ENCODE results near the gene LRRC32.
"Not testable (repeated sequence)": the region's sequence is repeated elsewhere in the genome, so short reads cannot be mapped to it uniquely, and the experiment has no call there.

The LRRC32 gene

DNA sequence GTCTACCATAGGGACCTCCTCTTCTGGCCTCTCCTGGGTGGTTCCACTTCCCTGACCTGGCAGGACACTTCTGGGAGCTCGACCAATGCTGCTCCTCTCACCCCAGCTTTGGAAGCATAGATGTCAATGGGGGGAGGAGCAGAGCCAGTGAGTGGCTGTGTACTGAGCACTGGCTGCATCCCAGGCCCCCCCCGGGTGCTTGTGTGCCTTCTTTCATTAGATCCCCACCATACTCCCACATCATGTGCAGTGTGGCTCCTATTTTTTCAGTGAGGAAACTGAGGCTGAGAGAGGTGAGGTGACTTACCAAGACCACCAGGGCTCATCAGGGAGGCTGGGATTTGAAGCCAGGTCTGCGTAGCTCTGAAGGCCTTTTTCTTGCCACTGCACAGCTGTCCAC, 44.3 kb downstream of the LRRC32 start:
- Histone ChIP-seq H3K4me1 (ENCODE audit: control insufficient read depth, insufficient read depth, low read length) (0 out of 2 replicates have a peak, but pooled peaks cover 4% of the 10 kb centered on the region), H3K27ac (ENCODE audit: low read depth, low read length) (no peak overlapping the region)

GRCh38 chr11:76625472-76626186, 44.9 kb downstream of the LRRC32 start:
- Histone ChIP-seq H3K27me3 (ENCODE audit: control insufficient read depth, insufficient read depth, low read length) (no peaks in the 10 kb centered on the region), H3K9ac (ENCODE audit: low read depth, low read length) (no peak overlapping the region), H3K4me3 (ENCODE audit: low read depth, low read length) (no peak overlapping the region), H3K27ac (ENCODE audit: low read depth, low read length) (no peak overlapping the region), H3K36me3 (ENCODE audit: control insufficient read depth, insufficient read depth, low read length) (no peaks in the 10 kb centered on the region), H3K4me1 (ENCODE audit: control insufficient read depth, insufficient read depth, low read length) (0 out of 2 replicates have a peak, but pooled peaks cover 4% of the 10 kb centered on the region), H3K9me3 (ENCODE audit: control insufficient read depth, insufficient read depth, low read length) (no peaks in the 10 kb centered on the region)

More for the DNA sequence above, 44.3 kb downstream of the LRRC32 start:
- no peaks in the 10 kb centered on the region for H3K36me3 ChIP-seq (ENCODE audit: control insufficient read depth, insufficient read depth, low read length)
- H3K27me3 ChIP-seq (ENCODE audit: control insufficient read depth, insufficient read depth, low read length): no peaks in the 10 kb centered on the region
- no peak overlapping the region for H3K9ac ChIP-seq (ENCODE audit: low read depth, low read length)
- no peaks in the 10 kb centered on the region for H3K9me3 ChIP-seq (ENCODE audit: control insufficient read depth, insufficient read depth, low read length)
- H3K4me3 ChIP-seq (ENCODE audit: low read depth, low read length): no peak overlapping the region

- Histone ChIP-seq H3K9ac (ENCODE audit: low read depth, low read length) (no peak overlapping the region), H3K27me3 (ENCODE audit: control insufficient read depth, insufficient read depth, low read length) (no peaks in the 10 kb centered on the region), H3K27ac (ENCODE audit: low read depth, low read length) (peak overlapping the region; percentile 45), H3K9me3 (ENCODE audit: control insufficient read depth, insufficient read depth, low read length) (no peaks in the 10 kb centered on the region), H3K4me3 (ENCODE audit: low read depth, low read length) (no peak overlapping the region), H3K4me1 (ENCODE audit: control insufficient read depth, insufficient read depth, low read length) (0 out of 2 replicates have a peak, but pooled peaks cover 4% of the 10 kb centered on the region), H3K36me3 (ENCODE audit: control insufficient read depth, insufficient read depth, low read length) (no peaks in the 10 kb centered on the region)
Observed at GRCh38 chr11:76624500-76625379, 45.8 kb downstream of the LRRC32 start.

- H3K27ac ChIP-seq (ENCODE audit: low read depth, low read length): no peak overlapping the region
- 0 out of 2 replicates have a peak, but pooled peaks cover 4% of the 10 kb centered on the region for H3K4me1 ChIP-seq (ENCODE audit: control insufficient read depth, insufficient read depth, low read length)
- no peaks in the 10 kb centered on the region for H3K9me3 ChIP-seq (ENCODE audit: control insufficient read depth, insufficient read depth, low read length)
- H3K9ac ChIP-seq (ENCODE audit: low read depth, low read length): no peak overlapping the region
- H3K27me3 ChIP-seq (ENCODE audit: control insufficient read depth, insufficient read depth, low read length): no peaks in the 10 kb centered on the region
- H3K4me3 ChIP-seq (ENCODE audit: low read depth, low read length): no peak overlapping the region
- no peaks in the 10 kb centered on the region for H3K36me3 ChIP-seq (ENCODE audit: control insufficient read depth, insufficient read depth, low read length)
Observed at GRCh38 chr11:76623884-76624419, 46.6 kb downstream of the LRRC32 start.

DNA sequence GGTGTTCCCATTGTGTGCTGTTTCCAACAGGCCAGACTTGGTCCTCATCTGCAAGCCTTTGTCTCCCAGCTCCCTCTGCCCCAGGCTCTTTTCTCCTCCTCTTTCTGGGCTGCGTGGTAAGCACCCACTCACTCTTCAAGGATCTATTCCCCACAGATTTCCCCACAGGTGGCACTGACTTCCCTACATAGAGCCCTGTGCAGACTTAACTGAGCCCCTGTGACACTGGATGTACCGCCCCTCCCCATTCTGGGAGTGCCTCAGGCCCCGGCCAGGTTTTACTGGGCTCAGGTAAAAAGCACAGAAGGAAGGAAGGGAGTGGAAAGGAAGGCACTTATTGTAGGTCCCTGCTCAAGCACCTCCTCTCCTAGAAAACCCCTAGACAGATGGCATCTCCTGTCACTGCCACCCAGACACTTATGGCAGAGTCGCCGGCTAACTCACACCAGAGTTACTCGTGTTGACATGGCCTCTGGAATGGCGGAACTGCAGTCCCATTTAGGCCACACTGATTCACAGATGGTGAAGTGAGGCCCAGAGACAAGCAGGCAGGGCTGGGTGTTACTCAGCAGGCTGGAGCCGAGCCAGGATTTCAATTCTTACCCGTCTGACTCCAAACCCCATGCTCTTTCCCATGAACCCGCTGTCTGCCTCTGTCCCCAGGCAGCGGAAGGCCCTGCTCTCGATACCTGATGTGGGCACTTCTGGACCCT, 47.2 kb downstream of the LRRC32 start:
- H3K9ac ChIP-seq (ENCODE audit: low read depth, low read length): no peak overlapping the region
- H3K36me3 ChIP-seq (ENCODE audit: control insufficient read depth, insufficient read depth, low read length): no peaks in the 10 kb centered on the region
- H3K9me3 ChIP-seq (ENCODE audit: control insufficient read depth, insufficient read depth, low read length): peaks cover 4% of the 10 kb centered on the region; the same call in 1 of the 2 replicates
- no peak overlapping the region for H3K4me3 ChIP-seq (ENCODE audit: low read depth, low read length)
- H3K4me1 ChIP-seq (ENCODE audit: control insufficient read depth, insufficient read depth, low read length): 0 out of 2 replicates have a peak, but pooled peaks cover 4% of the 10 kb centered on the region
- no peaks in the 10 kb centered on the region for H3K27me3 ChIP-seq (ENCODE audit: control insufficient read depth, insufficient read depth, low read length)
- no peak overlapping the region for H3K27ac ChIP-seq (ENCODE audit: low read depth, low read length)

DNA sequence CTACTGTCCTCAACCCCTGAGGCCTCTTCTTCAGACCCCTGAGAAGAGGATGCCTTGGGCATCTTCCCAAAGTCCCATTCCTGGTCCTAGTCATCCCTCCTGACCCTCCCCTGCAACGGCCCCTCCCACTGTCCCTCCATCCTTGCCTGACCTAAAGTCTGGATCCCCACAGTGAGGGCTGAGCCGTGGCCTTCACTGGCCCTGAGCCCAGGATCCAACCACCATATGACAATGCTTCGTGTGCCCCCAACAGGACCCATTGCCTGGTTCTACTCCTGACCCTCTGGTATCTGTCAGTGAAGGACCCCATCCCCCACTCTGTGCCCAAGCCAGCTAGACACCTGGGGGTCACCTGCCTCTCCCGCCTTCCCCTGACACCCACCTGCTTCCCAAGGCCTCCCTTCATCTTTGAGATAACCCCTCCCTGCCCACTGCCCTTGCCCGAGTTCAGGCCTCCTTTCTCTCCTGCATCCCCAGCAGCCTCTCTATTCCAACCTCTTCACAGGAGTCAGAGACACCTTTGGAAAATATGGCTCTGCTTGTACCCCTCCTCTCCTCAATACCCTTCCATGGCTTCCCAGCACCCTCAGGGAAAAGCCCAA, 48.0 kb downstream of the LRRC32 start:
- Histone ChIP-seq H3K4me1 (ENCODE audit: control insufficient read depth, insufficient read depth, low read length) (0 out of 2 replicates have a peak, but pooled peaks cover 4% of the 10 kb centered on the region), H3K9me3 (ENCODE audit: control insufficient read depth, insufficient read depth, low read length) (peaks cover 7% of the 10 kb centered on the region; the same call in 1 of the 2 replicates), H3K9ac (ENCODE audit: low read depth, low read length) (no peak overlapping the region), H3K4me3 (ENCODE audit: low read depth, low read length) (no peak overlapping the region), H3K27ac (ENCODE audit: low read depth, low read length) (no peak overlapping the region), H3K27me3 (ENCODE audit: control insufficient read depth, insufficient read depth, low read length) (no peaks in the 10 kb centered on the region), H3K36me3 (ENCODE audit: control insufficient read depth, insufficient read depth, low read length) (no peaks in the 10 kb centered on the region)

DNA sequence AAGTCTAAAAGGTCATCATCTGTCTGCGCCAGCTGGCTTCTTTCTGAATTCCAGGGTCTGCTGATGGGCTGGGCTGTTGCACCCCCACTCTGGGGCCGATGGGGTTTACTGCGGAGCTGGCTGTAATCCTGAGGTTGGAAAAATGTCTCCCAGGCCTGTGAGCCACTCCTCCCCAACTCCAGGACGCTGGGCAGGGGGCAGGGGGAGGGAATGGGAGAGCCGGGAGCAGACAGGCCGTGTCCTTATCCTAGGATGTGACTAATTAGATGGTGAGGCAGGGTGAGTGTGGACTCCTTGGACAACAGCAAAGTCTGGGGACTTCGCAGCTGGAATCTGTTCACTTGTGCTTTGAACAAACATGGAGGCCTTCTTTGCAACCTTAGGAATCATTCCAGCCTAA, 48.7 kb downstream of the LRRC32 start:
- H3K9me3 ChIP-seq (ENCODE audit: control insufficient read depth, insufficient read depth, low read length): peaks cover 7% of the 10 kb centered on the region; the same call in 1 of the 2 replicates

GRCh38 chr11:76621466-76621865, 49.1 kb downstream of the LRRC32 start:
- Histone ChIP-seq H3K36me3 (ENCODE audit: control insufficient read depth, insufficient read depth, low read length) (no peaks in the 10 kb centered on the region), H3K9ac (ENCODE audit: low read depth, low read length) (no peak overlapping the region), H3K4me1 (ENCODE audit: control insufficient read depth, insufficient read depth, low read length) (0 out of 2 replicates have a peak, but pooled peaks cover 4% of the 10 kb centered on the region), H3K27ac (ENCODE audit: low read depth, low read length) (no peak overlapping the region), H3K27me3 (ENCODE audit: control insufficient read depth, insufficient read depth, low read length) (no peaks in the 10 kb centered on the region), H3K9me3 (ENCODE audit: control insufficient read depth, insufficient read depth, low read length) (peaks cover 7% of the 10 kb centered on the region; the same call in 1 of the 2 replicates), H3K4me3 (ENCODE audit: low read depth, low read length) (no peak overlapping the region)

More for the DNA sequence above, 48.7 kb downstream of the LRRC32 start:
- Histone ChIP-seq H3K4me3 (ENCODE audit: low read depth, low read length) (no peak overlapping the region), H3K27me3 (ENCODE audit: control insufficient read depth, insufficient read depth, low read length) (no peaks in the 10 kb centered on the region), H3K36me3 (ENCODE audit: control insufficient read depth, insufficient read depth, low read length) (no peaks in the 10 kb centered on the region), H3K9ac (ENCODE audit: low read depth, low read length) (no peak overlapping the region), H3K27ac (ENCODE audit: low read depth, low read length) (no peak overlapping the region), H3K4me1 (ENCODE audit: control insufficient read depth, insufficient read depth, low read length) (0 out of 2 replicates have a peak, but pooled peaks cover 4% of the 10 kb centered on the region)

- H3K9ac ChIP-seq (ENCODE audit: low read depth, low read length): no peak overlapping the region
- no peaks in the 10 kb centered on the region for H3K36me3 ChIP-seq (ENCODE audit: control insufficient read depth, insufficient read depth, low read length)
- H3K27me3 ChIP-seq (ENCODE audit: control insufficient read depth, insufficient read depth, low read length): no peaks in the 10 kb centered on the region
- H3K4me1 ChIP-seq (ENCODE audit: control insufficient read depth, insufficient read depth, low read length): 0 out of 2 replicates have a peak, but pooled peaks cover 4% of the 10 kb centered on the region
- H3K27ac ChIP-seq (ENCODE audit: low read depth, low read length): no peak overlapping the region
- H3K4me3 ChIP-seq (ENCODE audit: low read depth, low read length): no peak overlapping the region
- H3K9me3 ChIP-seq (ENCODE audit: control insufficient read depth, insufficient read depth, low read length): peaks cover 7% of the 10 kb centered on the region; the same call in 1 of the 2 replicates
Observed at GRCh38 chr11:76620489-76620888, 50.1 kb downstream of the LRRC32 start.

DNA sequence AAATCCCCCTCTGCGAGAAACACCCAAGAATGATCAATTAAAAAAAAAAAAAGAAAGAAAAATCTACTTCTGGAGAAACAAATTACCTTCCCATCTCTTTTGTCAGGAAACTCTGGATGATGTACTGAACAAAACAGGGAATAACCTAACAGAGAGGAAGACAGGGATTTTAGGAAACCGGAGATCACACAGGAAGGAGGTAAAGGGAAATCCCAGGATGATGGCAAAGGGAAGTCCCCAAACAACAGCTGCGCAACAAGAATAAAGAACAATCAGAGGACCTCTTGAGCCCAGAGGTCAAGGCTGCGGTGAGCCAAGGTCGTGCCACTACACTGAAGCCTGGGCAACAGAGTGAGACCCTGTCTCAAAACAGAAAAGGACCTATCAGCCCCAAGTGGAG, 50.7 kb downstream of the LRRC32 start:
- H3K9ac ChIP-seq (ENCODE audit: low read depth, low read length): not testable (repeated sequence)

More for the DNA sequence above, 50.7 kb downstream of the LRRC32 start:
- H3K36me3 ChIP-seq (ENCODE audit: control insufficient read depth, insufficient read depth, low read length); H3K27me3 ChIP-seq (ENCODE audit: control insufficient read depth, insufficient read depth, low read length); H3K4me1 ChIP-seq (ENCODE audit: control insufficient read depth, insufficient read depth, low read length); H3K27ac ChIP-seq (ENCODE audit: low read depth, low read length); H3K4me3 ChIP-seq (ENCODE audit: low read depth, low read length); H3K9me3 ChIP-seq (ENCODE audit: control insufficient read depth, insufficient read depth, low read length): not testable (repeated sequence)

Measured in HUES48 (cell line).